Renal cortex interstitium (tissue), 11 donors: ENCODE measurements around the gene KCNMA1. TPM values are rescaled to one million over a fixed set of nuclear protein-coding genes. Genes with fewer than 3 reads are reported as not detected.

Experiments used
- DNase-seq, 11 donors: peaks; one replicate each; pipeline ENCODE4 v3.0.0-alpha.2; 2013; ENCODE audit warnings: low read depth in 9 of 11, low spot score in 4 of 11; ENCODE audit errors: extremely low read depth in 1 of 11
- polyA plus RNA-seq, 3 donors: library from polyadenylated mRNA; unstranded; fragments of 120-200 nt; gene quantifications; one replicate each; pipeline ENCODE4 v1.2.1, GENCODE V29; 2013; ENCODE audit not compliant: insufficient read length in 3 of 3

KCNMA1 gene
- polyA plus RNA-seq, 3 donors, result 3.3 to 3.7 (median 3.3) TPM

GRCh38 chr10:77015360-77015759, 622.2 kb downstream of the KCNMA1 start:
- no peak for DNase-seq

GRCh38 chr10:77012812-77013500, 624.7 kb downstream of the KCNMA1 start:
- no peak for DNase-seq

DNA sequence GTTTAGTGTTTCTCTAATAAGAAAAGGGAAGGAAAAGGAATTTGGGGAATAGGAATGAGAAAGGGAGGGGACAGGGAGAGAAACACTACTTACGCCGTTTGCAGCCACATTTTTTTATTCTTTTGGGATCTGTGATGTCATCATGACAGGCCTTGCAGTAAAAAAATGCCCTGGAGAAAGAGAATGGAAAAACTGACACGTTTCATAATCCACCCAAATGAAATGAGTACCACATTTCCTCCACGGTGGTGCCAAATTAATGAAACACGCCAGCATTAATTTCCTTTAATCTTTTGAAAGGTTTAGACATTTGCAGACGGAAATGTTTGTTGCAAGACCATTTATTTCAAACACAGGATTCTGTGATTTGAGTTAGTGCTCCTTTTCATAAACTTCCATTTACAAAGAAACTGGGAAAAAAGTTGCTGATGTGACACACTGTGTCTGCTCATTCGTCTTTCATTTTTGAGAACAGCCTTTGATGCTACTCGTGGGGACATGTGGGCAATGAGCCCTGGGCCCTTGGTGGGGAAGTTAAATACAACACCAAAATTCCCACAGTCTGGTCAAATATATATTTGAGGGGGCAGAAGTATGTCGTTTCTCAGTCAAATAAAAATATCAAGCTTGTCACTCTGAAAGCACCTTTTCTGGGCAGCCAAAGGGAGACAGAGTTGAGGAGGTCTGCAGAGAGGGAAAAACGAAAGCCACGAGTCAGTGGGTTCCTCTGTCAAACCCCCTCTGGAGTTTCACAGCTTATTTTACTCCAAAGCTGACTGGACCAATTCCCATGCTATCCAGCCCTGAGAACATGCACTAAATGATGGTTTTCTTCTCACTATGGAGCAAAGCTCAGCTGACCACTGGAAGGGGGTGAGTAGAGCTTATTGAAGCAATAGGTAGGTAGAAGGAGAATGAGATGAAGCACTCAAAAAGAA, 625.5 kb downstream of the KCNMA1 start:
- no peak for DNase-seq

GRCh38 chr10:77010430-77010829, 627.2 kb downstream of the KCNMA1 start:
- no peak for DNase-seq

DNA sequence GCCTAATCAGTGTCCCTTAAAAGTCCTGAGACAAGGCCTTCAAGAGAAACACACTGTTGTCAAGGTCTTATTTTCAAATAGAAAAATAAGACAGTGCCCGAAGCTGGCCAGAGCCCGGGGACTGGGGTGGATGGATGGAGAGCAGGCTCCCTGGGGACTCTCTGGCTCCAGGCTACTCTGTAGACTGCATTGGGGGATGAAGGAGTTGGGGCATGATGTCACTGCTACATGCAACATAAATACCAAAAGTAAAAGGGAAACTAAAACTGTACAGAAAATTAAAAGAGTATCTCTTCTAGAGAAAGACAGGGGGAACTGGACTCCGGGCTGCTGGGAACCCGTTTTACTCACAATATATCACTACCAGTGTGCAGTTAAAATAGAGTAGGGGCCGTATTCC, 629.8 kb downstream of the KCNMA1 start:
- DNase-seq, result no peak

DNA sequence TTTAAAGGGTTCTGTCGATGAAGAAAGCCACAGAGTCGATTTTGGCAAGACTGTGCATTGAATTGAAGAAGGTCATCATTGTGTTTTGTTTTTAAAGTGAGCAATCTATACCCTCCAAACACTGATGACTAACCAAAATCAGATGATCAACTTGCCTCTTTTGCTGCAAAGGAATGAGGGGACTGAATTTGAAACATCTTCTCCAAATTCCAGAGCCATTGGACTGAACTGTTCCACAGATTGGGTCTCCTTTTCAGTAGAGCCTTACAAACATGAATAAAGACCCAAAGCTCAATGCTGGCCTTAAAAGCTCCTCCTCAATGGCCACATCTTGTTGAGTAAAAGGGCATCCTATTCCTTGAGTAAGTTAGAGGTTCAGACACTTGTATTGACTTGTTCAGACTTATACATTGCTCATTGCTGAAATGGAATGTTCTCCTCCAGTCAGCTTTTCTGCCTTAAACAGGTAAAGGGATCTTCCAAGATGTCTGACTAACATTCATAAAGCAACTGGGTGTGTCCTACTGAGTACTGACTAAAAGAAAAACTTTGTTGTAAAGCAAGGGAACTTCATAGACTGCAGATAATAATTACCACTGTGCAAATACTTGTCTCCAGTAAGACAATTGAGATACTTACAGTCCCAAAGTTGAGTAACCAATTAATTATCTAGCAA, 630.6 kb downstream of the KCNMA1 start:
- no peak for DNase-seq

- DNase-seq, result no peak
Observed at GRCh38 chr10:77005871-77006270, 631.7 kb downstream of the KCNMA1 start.

- DNase-seq, result peak; percentile 47 to 75 (median 61)
Observed at GRCh38 chr10:77004917-77005564, 632.6 kb downstream of the KCNMA1 start.

GRCh38 chr10:77002872-77003271, 634.7 kb downstream of the KCNMA1 start:
- DNase-seq, result no peak

GRCh38 chr10:77001206-77001605, 636.4 kb downstream of the KCNMA1 start:
- DNase-seq, result no peak

GRCh38 chr10:76998451-76998850, 639.2 kb downstream of the KCNMA1 start:
- DNase-seq, result no peak

- DNase-seq, result no peak
Observed at GRCh38 chr10:76997631-76998030, 640.0 kb downstream of the KCNMA1 start.

GRCh38 chr10:76995023-76995422, 642.6 kb downstream of the KCNMA1 start:
- no peak for DNase-seq

DNA sequence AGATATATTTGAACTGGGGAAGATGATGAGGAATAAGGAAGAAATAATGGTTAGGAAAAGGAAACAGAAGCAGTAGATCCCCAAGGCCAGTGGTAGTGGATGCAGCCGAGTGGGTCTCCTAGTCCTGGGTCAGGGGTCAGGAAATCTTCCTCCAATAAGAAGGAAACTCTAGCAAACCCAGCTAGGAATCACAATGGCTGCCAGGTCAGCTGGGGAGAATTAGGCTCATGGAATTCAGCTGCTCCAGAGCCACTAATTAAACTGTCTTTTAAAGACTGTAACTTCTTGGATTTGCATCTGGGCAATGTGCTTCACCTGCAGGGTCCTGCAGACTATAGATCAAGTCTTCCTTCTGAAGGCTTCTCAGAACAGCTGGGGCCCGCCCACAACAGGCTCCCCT, 644.4 kb downstream of the KCNMA1 start:
- no peak for DNase-seq

DNA sequence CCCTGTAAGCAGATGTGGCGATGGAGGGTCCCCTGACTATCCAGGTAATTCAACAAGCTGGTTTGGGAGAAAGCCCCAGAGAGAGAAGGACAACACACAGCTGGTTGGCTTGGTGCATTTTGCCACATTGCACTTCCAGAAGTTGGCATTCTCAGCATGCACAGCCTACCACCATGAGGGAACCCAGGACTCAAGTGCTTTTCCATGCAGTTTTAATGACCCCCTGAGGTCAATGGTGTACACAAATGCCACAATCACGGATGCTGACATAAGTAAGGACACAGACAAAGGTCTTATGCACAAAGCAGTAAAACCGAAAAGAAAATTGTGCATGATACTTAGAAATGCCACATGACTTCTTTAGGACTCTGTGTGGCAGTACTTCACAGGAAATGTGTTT, 645.1 kb downstream of the KCNMA1 start:
- DNase-seq, result no peak

DNA sequence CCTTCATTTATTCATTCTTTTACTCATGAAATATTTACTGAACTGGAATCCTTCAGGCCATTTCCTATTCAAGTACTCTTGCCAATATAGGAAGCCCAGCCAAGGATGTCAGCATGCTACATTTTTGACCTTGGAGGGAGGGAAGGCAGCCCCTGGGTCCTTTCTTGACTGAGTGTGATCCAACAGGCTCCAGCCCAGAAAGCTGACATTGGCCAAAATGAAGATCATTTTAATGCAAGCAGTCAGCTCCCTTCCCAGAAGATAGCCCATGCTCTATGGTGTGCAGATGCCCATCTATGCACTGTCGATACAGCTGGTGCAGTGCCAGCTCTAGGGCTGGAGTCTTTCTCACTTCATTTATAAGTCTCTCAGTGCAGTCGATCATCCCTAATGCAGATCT, 646.0 kb downstream of the KCNMA1 start:
- DNase-seq, result no peak

GRCh38 chr10:76990561-76990960, 647.0 kb downstream of the KCNMA1 start:
- no peak for DNase-seq

- peak; percentile 56 to 82 (median 71) for DNase-seq
Observed at GRCh38 chr10:76984559-76985443, 652.8 kb downstream of the KCNMA1 start.
